Gastrocnemius medialis (tissue), 4 donors: Measurements from ENCODE around the gene STEAP4. TPM values are rescaled to one million over a fixed set of nuclear protein-coding genes. Genes with fewer than 3 reads are reported as not detected.

ENCODE experiments used
- ATAC-seq, 2 donors: fragments of 150-250 bp; one replicate each; pipeline ENCODE4 v1.9.1; 2016
- DNase-seq, 2 donors: peaks; one replicate each; pipeline ENCODE4 v3.0.0-alpha.2; 2019
- H3K27ac ChIP-seq, 4 donors: fragments of 200-600 bp; sonication (generic); 1 replicate in 1 of 4; 2 replicates in 3 of 4; pipeline ENCODE4 v1.5.1; 2016 to 2018; ENCODE audit warnings: mild to moderate bottlenecking in 2 of 4, moderate library complexity in 1 of 4
- H3K27me3 ChIP-seq, 3 donors: fragments of 200-600 bp; sonication (generic) in 2 of 3; 1 replicate in 1 of 3; 2 replicates in 2 of 3; pipeline versions ENCODE4 v1.5.1 to v1.6.0; 2016 to 2019; ENCODE audit warnings: mild to moderate bottlenecking in 1 of 3, moderate library complexity in 1 of 3
- H3K36me3 ChIP-seq, 2 donors: fragments of 200-600 bp; sonication (generic) in 1 of 2; one replicate each; pipeline ENCODE4 v1.5.1; 2017 to 2018
- H3K4me1 ChIP-seq, 2 donors: fragments of 200-600 bp; sonication (generic) in 1 of 2; one replicate each; pipeline ENCODE4 v1.5.1; 2016 to 2017; ENCODE audit warnings: mild to moderate bottlenecking in 2 of 2
- H3K4me3 ChIP-seq, 4 donors: fragments of 200-600 bp; sonication (generic) in 3 of 4; 1 replicate in 1 of 4; 2 replicates in 3 of 4; pipeline ENCODE4 v1.5.1; 2016 to 2019; ENCODE audit warnings: mild to moderate bottlenecking in 2 of 4
- H3K9me3 ChIP-seq, 3 donors: fragments of 200-600 bp; sonication (generic) in 2 of 3; 1 replicate in 1 of 3; 2 replicates in 2 of 3; pipeline ENCODE4 v1.5.1; 2016 to 2019
- POLR2A ChIP-seq, 2 donors: fragments of 450-650 bp; IDR thresholded peaks; one replicate each; pipeline ENCODE4 v1.6.1; 2017; ENCODE audit warnings: antibody characterized with exemption in 2 of 2, mild to moderate bottlenecking in 2 of 2, moderate library complexity in 2 of 2
- in situ Hi-C, 4 donors: fragments of 200-750 bp; cut with MboI; loops; one replicate each; pipeline versions ENCODE4 v1.15.0 to v1.8.0; 2017; ENCODE audit warnings: low sequenced_read_pairs in 4 of 4
- intact Hi-C: fragments of 100-400 bp; cut with DNase I; formaldehyde crosslinking; loops from one replicate; pipeline ENCODE4 v1.15.1; 2023; ENCODE audit warnings: low total_unique reads
- total RNA-seq, 4 donors: library from RNA; depleted of rRNA; stranded (reverse); fragments of >200 nt; gene quantifications; one replicate each; pipeline versions ENCODE4 v1.1.0 to v1.2.3, GENCODE V29; 2016
- TF ChIP-seq, protein P1 (sequence below), 5 experiments: fragments of 450-650 bp in 3 of 5; fragments of 200-600 bp in 2 of 5; sonication (generic) in 2 of 5; IDR thresholded peaks in 4 of 5; conservative IDR thresholded peaks in 1 of 5; 1 replicate in 4 of 5; 2 replicates in 1 of 5; pipeline ENCODE4 v1.5.1; 2016 to 2019; ENCODE audit warnings: antibody characterized with exemption in 5 of 5, mild to moderate bottlenecking in 3 of 5, moderate library complexity in 3 of 5

Gene STEAP4
- total RNA-seq, 4 donors from 2014 or later: 13.5 to 24.5 (median 16.2) TPM

GRCh38 chr7:88314061-88314491 lies 7.4 kb upstream of the STEAP4 start:
- Histone ChIP-seq H3K4me3 (no peak overlapping the region), H3K36me3 (no peaks in the 10 kb centered on the region), H3K27ac (peak overlapping the region in 2 of 4 donors; percentile 31 to 32), H3K27me3 (no peaks in the 10 kb centered on the region), H3K4me1 (peaks cover 0 to 18% of the 10 kb centered on the region in 2 donors), H3K9me3 (no peaks in the 10 kb centered on the region)
- TF ChIP-seq, protein P1, sequence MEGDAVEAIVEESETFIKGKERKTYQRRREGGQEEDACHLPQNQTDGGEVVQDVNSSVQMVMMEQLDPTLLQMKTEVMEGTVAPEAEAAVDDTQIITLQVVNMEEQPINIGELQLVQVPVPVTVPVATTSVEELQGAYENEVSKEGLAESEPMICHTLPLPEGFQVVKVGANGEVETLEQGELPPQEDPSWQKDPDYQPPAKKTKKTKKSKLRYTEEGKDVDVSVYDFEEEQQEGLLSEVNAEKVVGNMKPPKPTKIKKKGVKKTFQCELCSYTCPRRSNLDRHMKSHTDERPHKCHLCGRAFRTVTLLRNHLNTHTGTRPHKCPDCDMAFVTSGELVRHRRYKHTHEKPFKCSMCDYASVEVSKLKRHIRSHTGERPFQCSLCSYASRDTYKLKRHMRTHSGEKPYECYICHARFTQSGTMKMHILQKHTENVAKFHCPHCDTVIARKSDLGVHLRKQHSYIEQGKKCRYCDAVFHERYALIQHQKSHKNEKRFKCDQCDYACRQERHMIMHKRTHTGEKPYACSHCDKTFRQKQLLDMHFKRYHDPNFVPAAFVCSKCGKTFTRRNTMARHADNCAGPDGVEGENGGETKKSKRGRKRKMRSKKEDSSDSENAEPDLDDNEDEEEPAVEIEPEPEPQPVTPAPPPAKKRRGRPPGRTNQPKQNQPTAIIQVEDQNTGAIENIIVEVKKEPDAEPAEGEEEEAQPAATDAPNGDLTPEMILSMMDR (IDR thresholded peaks at IDR 0.05 in 4 of 5, conservative IDR thresholded peaks at IDR 0.05 in 1 of 5): no peak
- TF ChIP-seq POLR2A (IDR thresholded peaks at IDR 0.05): no peak
- ATAC-seq (no peak), DNase-seq (no peak)
- intact Hi-C loops: no loop called here
- in situ Hi-C loops: no loop called here

DNA sequence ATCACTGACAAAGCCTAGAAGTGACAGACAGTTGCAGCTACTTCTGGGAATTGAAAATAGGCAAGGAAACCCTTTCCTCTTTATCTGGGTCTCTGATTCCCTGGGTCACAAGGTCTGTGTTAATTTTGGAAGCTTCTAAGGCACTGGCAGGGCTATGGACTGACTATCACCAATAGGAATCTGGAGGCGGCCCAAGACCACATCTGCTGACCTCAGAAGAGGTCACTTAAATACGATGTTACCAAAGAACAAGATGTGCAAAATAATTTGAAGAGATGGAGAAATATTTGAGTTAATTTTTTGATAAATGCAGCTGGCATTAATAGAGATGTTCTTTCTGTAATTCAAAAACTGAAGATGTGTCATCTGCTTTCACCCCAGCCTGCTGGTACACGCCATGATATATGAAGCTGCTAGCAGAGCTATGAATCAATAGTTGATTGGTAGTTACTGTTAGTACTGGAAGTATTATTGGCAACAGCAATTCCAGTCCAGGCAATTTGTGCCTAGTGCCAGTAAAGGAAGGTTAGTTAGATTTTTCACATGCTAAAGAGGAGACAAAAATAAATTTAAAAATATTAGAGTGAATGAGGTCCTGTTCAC lies 5.5 kb upstream of the STEAP4 start:
- intact Hi-C loops: no loop called here
- Histone ChIP-seq H3K27ac (peak overlapping the region; percentile 49 to 64 (median 54)), H3K36me3 (no peaks in the 10 kb centered on the region), H3K9me3 (no peaks in the 10 kb centered on the region), H3K27me3 (no peaks in the 10 kb centered on the region), H3K4me1 (peaks cover 0 to 18% of the 10 kb centered on the region in 2 donors), H3K4me3 (no peak overlapping the region)
- in situ Hi-C loops: no loop called here
- DNase-seq (peak; percentile 55 to 76), ATAC-seq (peak; percentile 79 to 80)
- no peak for TF ChIP-seq POLR2A (IDR thresholded peaks at IDR 0.05)
- TF ChIP-seq, protein P1 (IDR thresholded peaks at IDR 0.05 in 4 of 5, conservative IDR thresholded peaks at IDR 0.05 in 1 of 5): no peak

GRCh38 chr7:88311675-88312036 lies 5.0 kb upstream of the STEAP4 start:
- intact Hi-C loops: no loop called here
- Histone ChIP-seq H3K9me3 (no peaks in the 10 kb centered on the region), H3K27ac (peak overlapping the region; percentile 49 to 64 (median 54)), H3K4me1 (peaks cover 0 to 18% of the 10 kb centered on the region in 2 donors), H3K36me3 (no peaks in the 10 kb centered on the region), H3K4me3 (no peak overlapping the region), H3K27me3 (no peaks in the 10 kb centered on the region)
- ATAC-seq (no peak), DNase-seq (no peak)
- in situ Hi-C loops: no loop called here
- no peak for TF ChIP-seq POLR2A (IDR thresholded peaks at IDR 0.05)
- TF ChIP-seq, protein P1 (IDR thresholded peaks at IDR 0.05 in 4 of 5, conservative IDR thresholded peaks at IDR 0.05 in 1 of 5): no peak

- DNase-seq (no peak), ATAC-seq (no peak)
- peak overlapping the region; percentile 49 to 64 (median 54) for H3K27ac ChIP-seq
- in situ Hi-C loops (no loop called here), intact Hi-C loops (no loop called here)
- no peaks in the 10 kb centered on the region for H3K9me3 ChIP-seq
- no peak overlapping the region for H3K4me3 ChIP-seq
- H3K36me3 ChIP-seq: no peaks in the 10 kb centered on the region
- no peaks in the 10 kb centered on the region for H3K27me3 ChIP-seq
- H3K4me1 ChIP-seq: peaks cover 0 to 18% of the 10 kb centered on the region in 2 donors
- TF ChIP-seq, protein P1 (IDR thresholded peaks at IDR 0.05 in 4 of 5, conservative IDR thresholded peaks at IDR 0.05 in 1 of 5): no peak
- no peak for TF ChIP-seq POLR2A (IDR thresholded peaks at IDR 0.05)
Observed at GRCh38 chr7:88310956-88311674, 4.4 kb upstream of the STEAP4 start.
